ENCODE results near the gene KCNMB2.

DNA sequence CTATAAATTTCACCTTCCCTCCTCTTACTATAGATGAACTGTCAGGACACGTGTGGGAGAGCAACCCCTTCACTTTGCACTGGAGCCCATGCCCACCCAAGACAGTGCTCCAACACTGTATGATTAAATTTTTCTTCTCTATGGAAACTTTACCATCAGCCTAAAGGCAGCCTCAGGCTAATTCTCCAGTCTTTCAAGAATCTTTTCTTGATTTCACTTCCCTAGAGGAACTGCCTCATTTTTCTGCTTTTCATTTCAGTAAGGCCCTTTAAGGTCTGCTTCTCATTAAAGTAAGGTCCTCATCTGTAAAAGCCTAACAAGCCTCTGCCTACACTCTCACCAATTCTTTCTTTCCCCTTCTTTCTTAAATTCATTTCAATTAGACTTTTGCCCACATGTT lies 137.3 kb downstream of the KCNMB2 start:
- TF ChIP-seq ZFP36 (IDR thresholded peaks at IDR 0.05; ENCODE audit: borderline replicate concordance, partially characterized antibody) (no peak), RARB (CRISPR knock-in tag; IDR thresholded peaks at IDR 0.05) (no peak), RAD21 (conservative IDR thresholded peaks at IDR 0.05 in 1 of 2, IDR thresholded peaks at IDR 0.05 in 1 of 2) (no peak), EP300 (IDR thresholded peaks at IDR 0.05) (no peak), PHF8 (IDR thresholded peaks at IDR 0.05; ENCODE audit: borderline replicate concordance, low read depth) (no peak), NFE2L2 (conservative IDR thresholded peaks at IDR 0.05; ENCODE audit: low read length) (no peak), POLR2A (IDR thresholded peaks at IDR 0.05; ENCODE audit: low read length) (no peak), MAZ (IDR thresholded peaks at IDR 0.05; ENCODE audit: borderline replicate concordance, low read depth, low read length) (no peak), JUN (IDR thresholded peaks at IDR 0.05) (no peak)
- TF ChIP-seq, protein P1, sequence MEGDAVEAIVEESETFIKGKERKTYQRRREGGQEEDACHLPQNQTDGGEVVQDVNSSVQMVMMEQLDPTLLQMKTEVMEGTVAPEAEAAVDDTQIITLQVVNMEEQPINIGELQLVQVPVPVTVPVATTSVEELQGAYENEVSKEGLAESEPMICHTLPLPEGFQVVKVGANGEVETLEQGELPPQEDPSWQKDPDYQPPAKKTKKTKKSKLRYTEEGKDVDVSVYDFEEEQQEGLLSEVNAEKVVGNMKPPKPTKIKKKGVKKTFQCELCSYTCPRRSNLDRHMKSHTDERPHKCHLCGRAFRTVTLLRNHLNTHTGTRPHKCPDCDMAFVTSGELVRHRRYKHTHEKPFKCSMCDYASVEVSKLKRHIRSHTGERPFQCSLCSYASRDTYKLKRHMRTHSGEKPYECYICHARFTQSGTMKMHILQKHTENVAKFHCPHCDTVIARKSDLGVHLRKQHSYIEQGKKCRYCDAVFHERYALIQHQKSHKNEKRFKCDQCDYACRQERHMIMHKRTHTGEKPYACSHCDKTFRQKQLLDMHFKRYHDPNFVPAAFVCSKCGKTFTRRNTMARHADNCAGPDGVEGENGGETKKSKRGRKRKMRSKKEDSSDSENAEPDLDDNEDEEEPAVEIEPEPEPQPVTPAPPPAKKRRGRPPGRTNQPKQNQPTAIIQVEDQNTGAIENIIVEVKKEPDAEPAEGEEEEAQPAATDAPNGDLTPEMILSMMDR (IDR thresholded peaks at IDR 0.05) = no peak
- TF ChIP-seq, protein P2, sequence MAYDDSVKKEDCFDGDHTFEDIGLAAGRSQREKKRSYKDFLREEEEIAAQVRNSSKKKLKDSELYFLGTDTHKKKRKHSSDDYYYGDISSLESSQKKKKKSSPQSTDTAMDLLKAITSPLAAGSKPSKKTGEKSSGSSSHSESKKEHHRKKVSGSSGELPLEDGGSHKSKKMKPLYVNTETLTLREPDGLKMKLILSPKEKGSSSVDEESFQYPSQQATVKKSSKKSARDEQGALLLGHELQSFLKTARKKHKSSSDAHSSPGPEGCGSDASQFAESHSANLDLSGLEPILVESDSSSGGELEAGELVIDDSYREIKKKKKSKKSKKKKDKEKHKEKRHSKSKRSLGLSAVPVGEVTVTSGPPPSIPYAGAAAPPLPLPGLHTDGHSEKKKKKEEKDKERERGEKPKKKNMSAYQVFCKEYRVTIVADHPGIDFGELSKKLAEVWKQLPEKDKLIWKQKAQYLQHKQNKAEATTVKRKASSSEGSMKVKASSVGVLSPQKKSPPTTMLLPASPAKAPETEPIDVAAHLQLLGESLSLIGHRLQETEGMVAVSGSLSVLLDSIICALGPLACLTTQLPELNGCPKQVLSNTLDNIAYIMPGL (CRISPR knock-in tag; IDR thresholded peaks at IDR 0.05; ENCODE audit: borderline replicate concordance) = no peak

All from A549 (cell line).